PC-3 (cell line): ENCODE results near the gene GAP43.

Experiments
- EZH2phosphoT487 ChIP-seq: fragments of 300-600 bp; sonication (generic); IDR thresholded peaks from 2 replicates; pipeline ENCODE4 v1.6.1; 2018; ENCODE audit warnings: mild to moderate bottlenecking, antibody characterized with exemption, low read length, borderline replicate concordance
- TF ChIP-seq, protein P1 (sequence below): fragments of 300-600 bp; sonication (generic); conservative IDR thresholded peaks from 2 replicates; pipeline ENCODE4 v1.5.1; 2017; ENCODE audit warnings: antibody characterized with exemption, low read depth, mild to moderate bottlenecking, low read length

- TF ChIP-seq, protein P1, sequence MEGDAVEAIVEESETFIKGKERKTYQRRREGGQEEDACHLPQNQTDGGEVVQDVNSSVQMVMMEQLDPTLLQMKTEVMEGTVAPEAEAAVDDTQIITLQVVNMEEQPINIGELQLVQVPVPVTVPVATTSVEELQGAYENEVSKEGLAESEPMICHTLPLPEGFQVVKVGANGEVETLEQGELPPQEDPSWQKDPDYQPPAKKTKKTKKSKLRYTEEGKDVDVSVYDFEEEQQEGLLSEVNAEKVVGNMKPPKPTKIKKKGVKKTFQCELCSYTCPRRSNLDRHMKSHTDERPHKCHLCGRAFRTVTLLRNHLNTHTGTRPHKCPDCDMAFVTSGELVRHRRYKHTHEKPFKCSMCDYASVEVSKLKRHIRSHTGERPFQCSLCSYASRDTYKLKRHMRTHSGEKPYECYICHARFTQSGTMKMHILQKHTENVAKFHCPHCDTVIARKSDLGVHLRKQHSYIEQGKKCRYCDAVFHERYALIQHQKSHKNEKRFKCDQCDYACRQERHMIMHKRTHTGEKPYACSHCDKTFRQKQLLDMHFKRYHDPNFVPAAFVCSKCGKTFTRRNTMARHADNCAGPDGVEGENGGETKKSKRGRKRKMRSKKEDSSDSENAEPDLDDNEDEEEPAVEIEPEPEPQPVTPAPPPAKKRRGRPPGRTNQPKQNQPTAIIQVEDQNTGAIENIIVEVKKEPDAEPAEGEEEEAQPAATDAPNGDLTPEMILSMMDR: no peak
- no peak for TF ChIP-seq EZH2phosphoT487
Measured at GRCh38 chr3:115638241-115638640, 14.9 kb downstream of the GAP43 start.
